Gastroesophageal sphincter (tissue), 4 donors: ENCODE results near the gene FMO4. TPM values are rescaled to one million over a fixed set of nuclear protein-coding genes. Genes with fewer than 3 reads are reported as not detected.

Source experiments
- ATAC-seq: fragments of 150-250 bp; one replicate; pipeline ENCODE4 v1.9.1; 2016; ENCODE audit warnings: mild to moderate bottlenecking, moderate library complexity
- H3K27ac ChIP-seq, 4 donors: fragments of 200-600 bp; sonication (generic) in 3 of 4; 1 replicate in 3 of 4; 2 replicates in 1 of 4; pipeline ENCODE4 v1.5.1; 2016 to 2019
- H3K27me3 ChIP-seq: fragments of 200-600 bp; sonication (generic); one replicate; pipeline ENCODE4 v1.5.1; 2019
- H3K36me3 ChIP-seq, 2 donors: fragments of 200-600 bp; sonication (generic); one replicate each; pipeline ENCODE4 v1.5.1; 2019; ENCODE audit warnings: control low read depth in 1 of 2
- H3K4me1 ChIP-seq, 3 donors: fragments of 200-600 bp; sonication (generic); 1 replicate in 2 of 3; 2 replicates in 1 of 3; pipeline ENCODE4 v1.5.1; 2016 to 2019; ENCODE audit warnings: control low read depth in 2 of 3
- H3K4me3 ChIP-seq, 2 donors: fragments of 200-600 bp; sonication (generic); one replicate each; pipeline ENCODE4 v1.5.1; 2019; ENCODE audit warnings: mild to moderate bottlenecking in 1 of 2, moderate library complexity in 1 of 2
- H3K9me3 ChIP-seq, 3 donors: fragments of 200-600 bp; sonication (generic); one replicate each; pipeline ENCODE4 v1.5.1; 2017 to 2019; ENCODE audit warnings: control low read depth in 2 of 3
- EP300 ChIP-seq: sonication (generic); formaldehyde crosslinking; IDR thresholded peaks from one replicate; pipeline ENCODE4 v1.6.1; 2017; ENCODE audit warnings: antibody characterized with exemption, mild to moderate bottlenecking
- POLR2A ChIP-seq, 2 donors: fragments of 450-650 bp; IDR thresholded peaks; one replicate each; pipeline ENCODE4 v1.6.1; 2017; ENCODE audit warnings: antibody characterized with exemption in 2 of 2, mild to moderate bottlenecking in 2 of 2, moderate library complexity in 1 of 2
- POLR2AphosphoS5 ChIP-seq: sonication (generic); formaldehyde crosslinking; IDR thresholded peaks from one replicate; pipeline ENCODE4 v1.6.1; 2017; ENCODE audit warnings: antibody characterized with exemption
- WGBS, 2 donors: methylation state at CpG; one replicate each; pipeline ENCODE4 v1.1.5; 2018; ENCODE audit warnings: low coverage in 1 of 2; 5-methylcytosine and 5-hydroxymethylcytosine counted together
- total RNA-seq, 4 donors: library from RNA; depleted of rRNA; stranded (reverse); fragments of >200 nt; gene quantifications; one replicate each; pipeline ENCODE4 v1.1.0, GENCODE V29; 2016
- TF ChIP-seq, protein P1 (sequence below), 4 experiments: fragments of 200-600 bp in 2 of 4; fragments of 450-650 bp in 2 of 4; sonication (generic) in 1 of 4; IDR thresholded peaks; one replicate each; pipeline ENCODE4 v1.5.1; 2017 to 2019; ENCODE audit warnings: antibody characterized with exemption in 4 of 4, mild to moderate bottlenecking in 2 of 4, moderate library complexity in 2 of 4

Gene FMO4
- total RNA-seq, 4 donors from 2014 or later, result 0.54 to 2.7 (median 1.4) TPM

DNA sequence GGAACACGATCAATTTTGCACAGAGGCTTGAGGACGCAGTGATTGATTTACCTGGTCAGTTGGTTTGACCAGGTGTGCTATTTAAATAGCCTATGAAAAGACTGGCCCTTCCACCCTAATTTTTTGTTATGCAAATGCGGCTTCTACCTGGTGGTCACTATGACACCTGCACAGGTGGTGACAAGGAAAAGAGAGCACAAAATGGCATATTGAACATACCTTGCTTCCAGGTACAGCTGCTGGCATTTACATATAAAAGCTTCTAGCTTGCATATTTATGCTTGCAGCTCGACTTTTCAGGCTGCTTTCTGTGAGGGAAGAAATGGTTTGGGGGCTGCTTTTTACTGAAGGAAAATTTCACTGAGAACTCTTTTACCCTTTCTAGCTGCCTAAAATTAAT lies 15.3 kb upstream of the FMO4 start:
- no peak for ATAC-seq
- Histone ChIP-seq H3K36me3 (no peaks in the 10 kb centered on the region), H3K27me3 (no peaks in the 10 kb centered on the region), H3K4me3 (no peak overlapping the region), H3K9me3 (peaks cover 0 to 32% (median 0%) of the 10 kb centered on the region in 3 donors), H3K4me1 (no peaks in the 10 kb centered on the region), H3K27ac (no peak overlapping the region)
- WGBS, 2 donors, result 68 to 71% methylated on average over 4 of the region's 4 CpGs
- TF ChIP-seq EP300, result no peak
- TF ChIP-seq POLR2A (IDR thresholded peaks at IDR 0.05), result no peak
- TF ChIP-seq POLR2AphosphoS5, result no peak
- TF ChIP-seq, protein P1, sequence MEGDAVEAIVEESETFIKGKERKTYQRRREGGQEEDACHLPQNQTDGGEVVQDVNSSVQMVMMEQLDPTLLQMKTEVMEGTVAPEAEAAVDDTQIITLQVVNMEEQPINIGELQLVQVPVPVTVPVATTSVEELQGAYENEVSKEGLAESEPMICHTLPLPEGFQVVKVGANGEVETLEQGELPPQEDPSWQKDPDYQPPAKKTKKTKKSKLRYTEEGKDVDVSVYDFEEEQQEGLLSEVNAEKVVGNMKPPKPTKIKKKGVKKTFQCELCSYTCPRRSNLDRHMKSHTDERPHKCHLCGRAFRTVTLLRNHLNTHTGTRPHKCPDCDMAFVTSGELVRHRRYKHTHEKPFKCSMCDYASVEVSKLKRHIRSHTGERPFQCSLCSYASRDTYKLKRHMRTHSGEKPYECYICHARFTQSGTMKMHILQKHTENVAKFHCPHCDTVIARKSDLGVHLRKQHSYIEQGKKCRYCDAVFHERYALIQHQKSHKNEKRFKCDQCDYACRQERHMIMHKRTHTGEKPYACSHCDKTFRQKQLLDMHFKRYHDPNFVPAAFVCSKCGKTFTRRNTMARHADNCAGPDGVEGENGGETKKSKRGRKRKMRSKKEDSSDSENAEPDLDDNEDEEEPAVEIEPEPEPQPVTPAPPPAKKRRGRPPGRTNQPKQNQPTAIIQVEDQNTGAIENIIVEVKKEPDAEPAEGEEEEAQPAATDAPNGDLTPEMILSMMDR (IDR thresholded peaks at IDR 0.05), result no peak

GRCh38 chr1:171299342-171299741 lies 14.6 kb upstream of the FMO4 start:
- Histone ChIP-seq H3K4me3 (no peak overlapping the region), H3K4me1 (no peaks in the 10 kb centered on the region), H3K27ac (no peak overlapping the region), H3K9me3 (peaks cover 0 to 32% (median 0%) of the 10 kb centered on the region in 3 donors), H3K36me3 (no peaks in the 10 kb centered on the region), H3K27me3 (no peaks in the 10 kb centered on the region)
- ATAC-seq, result no peak
- 50 to 70% methylated on average over 1 to 2 of the region's 2 CpGs for WGBS, 2 donors
- TF ChIP-seq, protein P1 (IDR thresholded peaks at IDR 0.05), result no peak
- TF ChIP-seq EP300, result no peak
- TF ChIP-seq POLR2AphosphoS5, result no peak
- TF ChIP-seq POLR2A (IDR thresholded peaks at IDR 0.05), result no peak

GRCh38 chr1:171300401-171300800 lies 13.6 kb upstream of the FMO4 start:
- TF ChIP-seq POLR2A (IDR thresholded peaks at IDR 0.05) (no peak), EP300 (no peak), POLR2AphosphoS5 (no peak)
- TF ChIP-seq, protein P1 (IDR thresholded peaks at IDR 0.05), result no peak
- Histone ChIP-seq H3K4me1 (no peaks in the 10 kb centered on the region), H3K4me3 (no peak overlapping the region), H3K9me3 (peaks cover 0 to 39% (median 0%) of the 10 kb centered on the region in 3 donors), H3K27ac (no peak overlapping the region), H3K36me3 (no peaks in the 10 kb centered on the region), H3K27me3 (no peaks in the 10 kb centered on the region)
- ATAC-seq, result no peak
- 100% methylated on average over 1 of the region's 1 CpG for WGBS, 2 donors

DNA sequence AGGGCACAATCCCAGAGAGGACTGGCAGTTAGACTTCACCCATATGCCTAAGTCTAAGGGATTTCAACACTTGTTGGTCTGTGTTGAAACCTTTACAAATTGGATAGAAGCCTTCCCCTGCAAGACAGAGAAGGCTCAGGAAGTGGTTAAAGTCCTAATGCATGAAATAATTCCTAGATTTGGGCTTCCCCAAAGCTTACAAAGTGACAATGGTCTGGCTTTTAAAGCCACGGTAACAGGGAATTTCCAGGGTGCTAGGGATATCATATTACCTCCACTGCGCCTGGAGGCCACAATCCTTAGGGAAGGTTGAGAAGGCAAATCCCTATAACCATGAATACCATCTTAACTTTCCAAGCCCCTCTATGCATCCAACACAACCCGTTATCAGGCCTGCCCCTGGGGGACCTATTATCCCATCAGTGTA lies 3.3 kb upstream of the FMO4 start:
- Histone ChIP-seq H3K27me3 (no peaks in the 10 kb centered on the region), H3K4me1 (peaks cover 4 to 11% (median 4%) of the 10 kb centered on the region in 3 donors), H3K27ac (no peak overlapping the region), H3K36me3 (no peaks in the 10 kb centered on the region), H3K9me3 (no peaks in the 10 kb centered on the region), H3K4me3 (no peak overlapping the region)
- no peak for TF ChIP-seq POLR2AphosphoS5
- TF ChIP-seq POLR2A (IDR thresholded peaks at IDR 0.05), result no peak
- TF ChIP-seq, protein P1 (IDR thresholded peaks at IDR 0.05), result no peak
- TF ChIP-seq EP300, result no peak
- 67 to 80% methylated on average over 2 to 3 of the region's 3 CpGs for WGBS, 2 donors
- ATAC-seq, result no peak

DNA sequence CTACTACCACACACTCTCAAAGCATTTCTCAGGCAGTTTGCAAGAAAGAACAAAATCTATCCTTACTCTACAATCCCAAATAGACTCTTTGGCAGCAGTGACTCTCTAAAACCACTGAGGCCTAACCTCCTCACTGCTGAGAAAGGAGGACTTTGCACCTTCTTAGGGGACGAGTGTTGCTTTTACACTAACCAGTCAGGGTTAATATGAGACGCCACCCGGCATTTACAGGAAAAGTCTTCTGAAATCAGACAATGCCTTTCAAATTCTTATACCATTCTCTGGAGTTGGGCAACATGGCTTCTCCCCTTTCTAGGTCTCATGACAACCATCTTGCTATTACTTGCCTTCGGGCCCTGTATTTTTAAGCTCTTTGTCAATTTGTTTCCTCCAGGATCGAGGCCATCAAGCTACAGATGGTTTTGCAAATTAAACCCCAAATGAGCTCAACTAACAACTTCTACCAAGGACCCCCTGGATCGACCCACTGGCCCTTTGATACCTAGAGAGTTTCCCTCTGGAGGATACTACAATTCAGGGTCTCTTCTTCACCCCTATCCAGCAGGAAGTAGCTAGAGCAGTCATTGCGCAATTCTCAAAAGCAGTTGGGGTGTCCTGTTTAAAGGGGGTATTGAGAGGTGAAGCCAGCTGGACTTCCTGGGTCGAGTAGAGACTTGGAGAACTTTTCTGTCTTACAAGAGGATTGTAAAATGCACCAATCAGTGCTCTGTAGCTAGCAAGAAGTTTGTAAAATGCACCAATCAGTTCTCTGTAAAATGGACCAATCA lies 2.0 kb upstream of the FMO4 start:
- Histone ChIP-seq H3K27ac (no peak overlapping the region), H3K4me3 (no peak overlapping the region), H3K36me3 (no peaks in the 10 kb centered on the region), H3K27me3 (no peaks in the 10 kb centered on the region), H3K4me1 (peaks cover 4 to 11% (median 4%) of the 10 kb centered on the region in 3 donors), H3K9me3 (no peaks in the 10 kb centered on the region)
- TF ChIP-seq POLR2AphosphoS5, result no peak
- TF ChIP-seq, protein P1 (IDR thresholded peaks at IDR 0.05), result no peak
- TF ChIP-seq EP300, result no peak
- 92 to 94% methylated on average over 5 to 6 of the region's 8 CpGs for WGBS, 2 donors
- ATAC-seq, result no peak
